GM12878 (cell line): ENCODE measurements around the gene VWA3B. TPM values are rescaled to one million over a fixed set of nuclear protein-coding genes. Genes with fewer than 3 reads are reported as not detected.

Source experiments
- ATAC-seq: fragments of 200-7000 bp; cut with Tn5 transposase; 3 replicates; pipeline ENCODE4 v1.9.1; 2020; ENCODE audit warnings: mild to moderate bottlenecking, moderate library complexity
- BruUV-seq: library from RNA; stranded (reverse); fragments of 400-500 nt; replicated peaks from 2 replicates; lab custom pipeline; 2021; lab: Mats Ljungman, UMichigan
- CTCF ChIA-PET: fragments of 300-600 bp; sonication (Branson Sonifier 250); formaldehyde crosslinking; extraction: SDS; loops from one replicate; lab custom pipeline; 2021; ENCODE audit warnings: inconsistent platforms; lab: Yijun Ruan, JAX
- POLR2A ChIA-PET: fragments of 350-600 bp; formaldehyde crosslinking; extraction: SDS; loops from one replicate; lab custom pipeline; 2021; ENCODE audit warnings: inconsistent platforms; lab: Charles Lee
- RAD21 ChIA-PET: fragments of 300-600 bp; sonication (Branson Sonifier 250); formaldehyde crosslinking; loops from one replicate; lab custom pipeline; 2023; ENCODE audit warnings: antibody characterized with exemption; ENCODE audit not compliant: unreplicated experiment; lab: Charles Lee
- SMC1A ChIA-PET: fragments of 300-600 bp; sonication (Branson Sonifier 250); formaldehyde crosslinking; loops from one replicate; lab custom pipeline; 2023; ENCODE audit not compliant: unreplicated experiment, uncharacterized antibody; lab: Charles Lee
- DNase-seq: peaks from one replicate; pipeline ENCODE4 v3.0.0-alpha.2; 2011; ENCODE audit warnings: low read depth, low spot score
- FAIRE-seq: peaks from 3 replicates; lab custom pipeline; 2011; peaks lifted over from hg19 to GRCh38; lab: Jason Lieb, UNC
- H2AFZ ChIP-seq: 2 replicates; pipeline ENCODE4 v1.6.0; 2011; ENCODE audit warnings: low read depth, low read length, control low read depth; ENCODE audit not compliant: control insufficient read depth
- H3K27ac ChIP-seq: 2 replicates; pipeline ENCODE4 v1.5.1; 2011; ENCODE audit warnings: control low read depth; ENCODE audit not compliant: control insufficient read depth, insufficient read depth
- H3K27me3 ChIP-seq, 2 experiments: replicated peaks in 1 of 2; 2 replicates each; pipeline versions ENCODE4 v1.6.0 to v1.6.1; 2011; ENCODE audit warnings: low read length in 1 of 2; ENCODE audit not compliant: control insufficient read depth in 2 of 2, insufficient read depth in 2 of 2
- H3K36me3 ChIP-seq, 2 experiments: 2 replicates each; pipeline ENCODE4 v1.5.1; 2011; ENCODE audit warnings: low read length in 1 of 2; ENCODE audit not compliant: control insufficient read depth in 2 of 2, insufficient read depth in 2 of 2
- H3K4me1 ChIP-seq: 2 replicates; pipeline ENCODE4 v1.6.1; 2011; ENCODE audit warnings: mild to moderate bottlenecking, low read length, moderate library complexity, mixed read lengths; ENCODE audit not compliant: control insufficient read depth, insufficient read depth
- H3K4me2 ChIP-seq: 2 replicates; pipeline ENCODE4 v1.6.0; 2011; ENCODE audit warnings: control low read depth; ENCODE audit not compliant: control insufficient read depth, insufficient read depth
- H3K4me3 ChIP-seq: fragments of 200-600 bp; sonication (generic); 2 replicates; pipeline ENCODE4 v1.5.1; 2016
- H3K79me2 ChIP-seq: 2 replicates; pipeline ENCODE4 v1.6.0; 2011; ENCODE audit warnings: low read length; ENCODE audit not compliant: control insufficient read depth, insufficient read depth
- H3K9ac ChIP-seq: 2 replicates; pipeline ENCODE4 v1.8.0; 2011; ENCODE audit warnings: low read length, control low read depth, mixed read lengths; ENCODE audit not compliant: control insufficient read depth, insufficient read depth
- H3K9me3 ChIP-seq: replicated peaks from 3 replicates; pipeline ENCODE4 v1.5.1; 2011; ENCODE audit warnings: mild to moderate bottlenecking, low read length; ENCODE audit not compliant: control insufficient read depth, insufficient read depth
- H4K20me1 ChIP-seq: 2 replicates; pipeline ENCODE4 v1.6.0; 2011; ENCODE audit not compliant: control insufficient read depth, insufficient read depth
- BRCA1 ChIP-seq: IDR thresholded peaks from 2 replicates; pipeline ENCODE4 v1.6.1; 2011; ENCODE audit warnings: low read depth, low read length, improper control_type of control experiment
- CHD4 ChIP-seq: fragments of 200-600 bp; sonication (generic); IDR thresholded peaks from 2 replicates; pipeline ENCODE4 v1.6.1; 2016; ENCODE audit warnings: mild to moderate bottlenecking
- DPF2 ChIP-seq: fragments of 450-650 bp; IDR thresholded peaks from 2 replicates; pipeline ENCODE4 v1.6.1; 2017; ENCODE audit warnings: mild to moderate bottlenecking
- IKZF2 ChIP-seq, 2 experiments: fragments of 450-650 bp; IDR thresholded peaks; 2 replicates each; pipeline ENCODE4 v1.6.1; 2017; ENCODE audit warnings: mild to moderate bottlenecking in 2 of 2, moderate library complexity in 2 of 2
- MEF2A ChIP-seq: IDR thresholded peaks from 2 replicates; pipeline ENCODE4 v1.6.1; 2011; ENCODE audit warnings: low read depth, mild to moderate bottlenecking, low read length, moderate library complexity; ENCODE audit not compliant: insufficient read depth
- MYB ChIP-seq: fragments of 150-350 bp; IDR thresholded peaks from 2 replicates; pipeline ENCODE4 v1.6.1; 2014; ENCODE audit warnings: mild to moderate bottlenecking, low read depth, low read length, borderline replicate concordance
- NFYA ChIP-seq: IDR thresholded peaks from 2 replicates; pipeline ENCODE4 v1.6.1; 2011; ENCODE audit warnings: low read depth, mild to moderate bottlenecking, low read length, improper control_type of control experiment, borderline replicate concordance
- SMAD5 ChIP-seq: IDR thresholded peaks from 2 replicates; pipeline ENCODE4 v1.6.1; 2016; ENCODE audit warnings: antibody characterized with exemption, low read depth
- TBL1XR1 ChIP-seq: IDR thresholded peaks from 2 replicates; pipeline ENCODE4 v1.6.1; 2012; ENCODE audit warnings: low read depth, low read length, improper control_type of control experiment
- WGBS: methylation state at CpG from one replicate; pipeline ENCODE4 v1.1.6; 2016; ENCODE audit warnings: low lambda C conversion rate; ENCODE audit not compliant: insufficient replicate concordance, insufficient coverage; ENCODE audit errors: missing lambda C conversion rate; 5-methylcytosine and 5-hydroxymethylcytosine counted together
- in situ Hi-C: fragments of 300-500 bp; cut with MboI; formaldehyde crosslinking; loops from 9 replicates; pipeline ENCODE4 v1.14.3; 2018; ENCODE audit warnings: mixed read lengths
- intact Hi-C: fragments of 100-400 bp; cut with micrococcal nuclease; formaldehyde crosslinking; loops from one replicate; pipeline ENCODE4 v1.14.2; 2022; ENCODE audit not compliant: unreplicated experiment
- polyA plus RNA-seq, 11 experiments: library from polyadenylated mRNA; depleted of rRNA in 4 of 11; unstranded in 6 of 11; stranded (reverse) in 5 of 11; fragments of >200 nt; fragmentation: Nextera tagmentation in 4 of 11; fragmentation: Illumina TruSeq in 1 of 11; extraction: Ambion mirVana in 4 of 11; extraction: Trizol in 1 of 11; gene quantifications; 1 replicate in 1 of 11; 2 replicates in 10 of 11; pipeline versions ENCODE4 v1.2.1 to v1.2.3, GENCODE V29; 2011 to 2016; ENCODE audit warnings: inconsistent platforms in 2 of 11, missing spikeins in 2 of 11, low read depth in 1 of 11
- total RNA-seq, 4 experiments: library from RNA; depleted of rRNA in 3 of 4; stranded (reverse); fragments of >200 nt in 3 of 4; fragmentation: Illumina TruSeq in 1 of 4; extraction: Trizol in 1 of 4; gene quantifications; 2 replicates each; pipeline versions ENCODE4 v1.2.1 to v1.2.3, GENCODE V29; 2013 to 2021
- TF ChIP-seq, protein P1 (sequence below): IDR thresholded peaks from 2 replicates; pipeline ENCODE4 v1.6.1; 2011; ENCODE audit warnings: borderline replicate concordance, low read depth, mild to moderate bottlenecking, moderate library complexity, low read length; ENCODE audit not compliant: insufficient read depth, poor library complexity, severe bottlenecking
- TF ChIP-seq, protein P2 (sequence below): IDR thresholded peaks from 2 replicates; pipeline ENCODE4 v1.6.1; 2012; ENCODE audit warnings: low read depth, low read length, improper control_type of control experiment
- TF ChIP-seq, protein P3 (sequence below): IDR thresholded peaks from 2 replicates; pipeline ENCODE4 v1.6.1; 2011; ENCODE audit warnings: borderline replicate concordance, low read depth, mild to moderate bottlenecking, moderate library complexity, mixed read lengths, low read length; ENCODE audit not compliant: insufficient read depth; ENCODE audit errors: extremely low read length

The VWA3B gene
- total and polyA plus RNA-seq, 10 of the 15 experiments (the other 5 are each of a cell fraction or from before 2014, with no cell fraction given) = 0.04 to 0.86 (median 0.19) TPM; not detected in 4

DNA sequence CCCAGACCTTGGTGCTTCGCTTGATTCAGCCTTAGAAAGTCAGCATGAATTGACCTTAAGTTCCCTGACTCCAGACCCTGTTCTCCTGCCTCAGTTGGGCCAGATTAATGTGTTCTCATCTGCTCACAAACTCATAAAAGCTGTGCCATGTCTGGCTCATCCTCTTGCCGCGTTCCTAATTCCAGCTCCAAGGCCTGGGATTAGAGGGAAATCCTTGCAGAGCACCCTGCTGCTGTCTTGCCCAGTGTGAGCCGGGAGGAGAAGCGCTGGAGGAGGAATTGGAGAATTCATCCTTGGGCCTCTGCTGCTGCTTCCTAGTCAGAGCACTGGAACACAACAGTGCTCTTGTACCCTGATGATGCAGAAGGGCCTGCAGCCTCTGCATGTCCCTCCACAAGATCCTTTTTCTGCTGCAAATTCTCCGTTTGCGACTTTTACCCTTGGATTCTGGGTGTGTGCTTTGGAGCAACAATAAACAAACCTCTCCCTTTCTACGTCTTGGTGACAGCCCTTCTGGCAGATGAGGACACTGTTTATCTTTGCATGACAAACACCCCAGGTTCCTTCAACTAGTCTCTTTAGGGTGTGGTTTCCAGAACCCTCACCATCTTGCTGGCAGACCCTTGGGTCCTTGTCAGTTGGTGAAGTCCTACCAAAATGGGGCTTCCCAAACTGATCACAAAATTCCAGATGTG lies 212.4 kb downstream of the VWA3B start:
- H3K9me3 ChIP-seq = no peaks in the 10 kb centered on the region
- no peaks in the 10 kb centered on the region for H4K20me1 ChIP-seq
- WGBS = 43% methylated on average over 8 of the region's 8 CpGs
- H3K79me2 ChIP-seq = no peaks in the 10 kb centered on the region
- ChIA-PET CTCF (no interaction called here), SMC1A (no interaction called here), RAD21 (no interaction called here), POLR2A (no interaction called here)
- no peak overlapping the region for H3K4me3 ChIP-seq
- DNase-seq (no peak), ATAC-seq (no peak), FAIRE-seq (no peak)
- no TSS peak for BruUV-seq
- no peak overlapping the region for H3K4me2 ChIP-seq
- H3K36me3 ChIP-seq = no peaks in the 10 kb centered on the region
- H3K27me3 ChIP-seq = peaks cover 0 to 4% of the 10 kb centered on the region in 2 experiments; a peak in 3 of 4 replicates
- no peak overlapping the region for H2AFZ ChIP-seq
- in situ Hi-C loops = loop anchor here (10.0 kb wide), 1 partner anchor 105 kb away; no protein-coding TSS in a partner anchor
- H3K4me1 ChIP-seq = no peaks in the 10 kb centered on the region
- no peak overlapping the region for H3K9ac ChIP-seq
- TF ChIP-seq MYB = no peak
- TF ChIP-seq, protein P1, sequence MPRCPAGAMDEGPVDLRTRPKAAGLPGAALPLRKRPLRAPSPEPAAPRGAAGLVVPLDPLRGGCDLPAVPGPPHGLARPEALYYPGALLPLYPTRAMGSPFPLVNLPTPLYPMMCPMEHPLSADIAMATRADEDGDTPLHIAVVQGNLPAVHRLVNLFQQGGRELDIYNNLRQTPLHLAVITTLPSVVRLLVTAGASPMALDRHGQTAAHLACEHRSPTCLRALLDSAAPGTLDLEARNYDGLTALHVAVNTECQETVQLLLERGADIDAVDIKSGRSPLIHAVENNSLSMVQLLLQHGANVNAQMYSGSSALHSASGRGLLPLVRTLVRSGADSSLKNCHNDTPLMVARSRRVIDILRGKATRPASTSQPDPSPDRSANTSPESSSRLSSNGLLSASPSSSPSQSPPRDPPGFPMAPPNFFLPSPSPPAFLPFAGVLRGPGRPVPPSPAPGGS = no peak
- TF ChIP-seq NFYA = no peak
- TF ChIP-seq CHD4 = no peak
- no peak for TF ChIP-seq MEF2A
- TF ChIP-seq DPF2 = no peak
- no peak for TF ChIP-seq TBL1XR1
- no peak for TF ChIP-seq IKZF2 (IDR thresholded peaks at IDR 0.05)
- TF ChIP-seq, protein P2, sequence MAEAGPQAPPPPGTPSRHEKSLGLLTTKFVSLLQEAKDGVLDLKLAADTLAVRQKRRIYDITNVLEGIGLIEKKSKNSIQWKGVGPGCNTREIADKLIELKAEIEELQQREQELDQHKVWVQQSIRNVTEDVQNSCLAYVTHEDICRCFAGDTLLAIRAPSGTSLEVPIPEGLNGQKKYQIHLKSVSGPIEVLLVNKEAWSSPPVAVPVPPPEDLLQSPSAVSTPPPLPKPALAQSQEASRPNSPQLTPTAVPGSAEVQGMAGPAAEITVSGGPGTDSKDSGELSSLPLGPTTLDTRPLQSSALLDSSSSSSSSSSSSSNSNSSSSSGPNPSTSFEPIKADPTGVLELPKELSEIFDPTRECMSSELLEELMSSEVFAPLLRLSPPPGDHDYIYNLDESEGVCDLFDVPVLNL = no peak
- no peak for TF ChIP-seq SMAD5
- no peak for TF ChIP-seq BRCA1
- TF ChIP-seq, protein P3, sequence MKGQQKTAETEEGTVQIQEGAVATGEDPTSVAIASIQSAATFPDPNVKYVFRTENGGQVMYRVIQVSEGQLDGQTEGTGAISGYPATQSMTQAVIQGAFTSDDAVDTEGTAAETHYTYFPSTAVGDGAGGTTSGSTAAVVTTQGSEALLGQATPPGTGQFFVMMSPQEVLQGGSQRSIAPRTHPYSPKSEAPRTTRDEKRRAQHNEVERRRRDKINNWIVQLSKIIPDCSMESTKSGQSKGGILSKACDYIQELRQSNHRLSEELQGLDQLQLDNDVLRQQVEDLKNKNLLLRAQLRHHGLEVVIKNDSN = no peak
- TF ChIP-seq, all 136 proteins: peak for 0
- intact Hi-C loops = no loop called here
- H3K27ac ChIP-seq = no peak overlapping the region
